Epithelial cell of esophagus (primary cell): Measurements from ENCODE around the gene PFKP.
A peak's percentile ranks its signal among the peaks of the same experiment; 100 is the strongest.
"Not testable (repeated sequence)": the region's sequence is repeated elsewhere in the genome, so short reads cannot be mapped to it uniquely, and the experiment has no call there.

Experiments used
- DNase-seq: peaks from one replicate; pipeline ENCODE4 v3.0.0; 2010; ENCODE audit warnings: low read depth
- H3K4me3 ChIP-seq: 2 replicates; pipeline ENCODE4 v1.5.1; 2011; ENCODE audit warnings: mild to moderate bottlenecking, low read length, control low read depth
- TF ChIP-seq, protein P1 (sequence below): IDR thresholded peaks from 2 replicates; pipeline ENCODE4 v1.5.1; 2011; ENCODE audit warnings: low read depth, mild to moderate bottlenecking, low read length, control low read depth, inconsistent platforms; ENCODE audit not compliant: insufficient read depth; ENCODE audit errors: missing control alignments

The PFKP gene

DNA sequence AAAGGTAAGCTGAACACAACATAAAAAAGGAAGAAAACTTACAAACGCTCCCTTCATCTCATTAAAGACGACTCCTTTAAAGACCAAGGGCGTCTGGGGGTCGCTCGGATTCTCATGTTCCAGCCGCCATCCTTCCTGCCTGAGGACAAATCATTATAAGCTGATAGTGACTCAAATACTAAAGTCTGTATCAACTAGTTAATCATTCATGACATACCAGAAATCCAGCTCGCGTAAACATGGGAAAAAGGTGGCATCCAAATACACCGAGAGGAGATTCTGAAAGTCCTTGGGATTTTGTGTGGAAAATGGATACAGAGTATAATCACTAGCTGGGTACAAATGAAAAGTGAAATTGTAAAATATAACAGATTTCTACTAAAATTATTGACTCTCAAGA, 97.8 kb downstream of the PFKP start:
- TF ChIP-seq, protein P1, sequence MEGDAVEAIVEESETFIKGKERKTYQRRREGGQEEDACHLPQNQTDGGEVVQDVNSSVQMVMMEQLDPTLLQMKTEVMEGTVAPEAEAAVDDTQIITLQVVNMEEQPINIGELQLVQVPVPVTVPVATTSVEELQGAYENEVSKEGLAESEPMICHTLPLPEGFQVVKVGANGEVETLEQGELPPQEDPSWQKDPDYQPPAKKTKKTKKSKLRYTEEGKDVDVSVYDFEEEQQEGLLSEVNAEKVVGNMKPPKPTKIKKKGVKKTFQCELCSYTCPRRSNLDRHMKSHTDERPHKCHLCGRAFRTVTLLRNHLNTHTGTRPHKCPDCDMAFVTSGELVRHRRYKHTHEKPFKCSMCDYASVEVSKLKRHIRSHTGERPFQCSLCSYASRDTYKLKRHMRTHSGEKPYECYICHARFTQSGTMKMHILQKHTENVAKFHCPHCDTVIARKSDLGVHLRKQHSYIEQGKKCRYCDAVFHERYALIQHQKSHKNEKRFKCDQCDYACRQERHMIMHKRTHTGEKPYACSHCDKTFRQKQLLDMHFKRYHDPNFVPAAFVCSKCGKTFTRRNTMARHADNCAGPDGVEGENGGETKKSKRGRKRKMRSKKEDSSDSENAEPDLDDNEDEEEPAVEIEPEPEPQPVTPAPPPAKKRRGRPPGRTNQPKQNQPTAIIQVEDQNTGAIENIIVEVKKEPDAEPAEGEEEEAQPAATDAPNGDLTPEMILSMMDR = no peak
- no peak for DNase-seq
- no peak overlapping the region for H3K4me3 ChIP-seq

DNA sequence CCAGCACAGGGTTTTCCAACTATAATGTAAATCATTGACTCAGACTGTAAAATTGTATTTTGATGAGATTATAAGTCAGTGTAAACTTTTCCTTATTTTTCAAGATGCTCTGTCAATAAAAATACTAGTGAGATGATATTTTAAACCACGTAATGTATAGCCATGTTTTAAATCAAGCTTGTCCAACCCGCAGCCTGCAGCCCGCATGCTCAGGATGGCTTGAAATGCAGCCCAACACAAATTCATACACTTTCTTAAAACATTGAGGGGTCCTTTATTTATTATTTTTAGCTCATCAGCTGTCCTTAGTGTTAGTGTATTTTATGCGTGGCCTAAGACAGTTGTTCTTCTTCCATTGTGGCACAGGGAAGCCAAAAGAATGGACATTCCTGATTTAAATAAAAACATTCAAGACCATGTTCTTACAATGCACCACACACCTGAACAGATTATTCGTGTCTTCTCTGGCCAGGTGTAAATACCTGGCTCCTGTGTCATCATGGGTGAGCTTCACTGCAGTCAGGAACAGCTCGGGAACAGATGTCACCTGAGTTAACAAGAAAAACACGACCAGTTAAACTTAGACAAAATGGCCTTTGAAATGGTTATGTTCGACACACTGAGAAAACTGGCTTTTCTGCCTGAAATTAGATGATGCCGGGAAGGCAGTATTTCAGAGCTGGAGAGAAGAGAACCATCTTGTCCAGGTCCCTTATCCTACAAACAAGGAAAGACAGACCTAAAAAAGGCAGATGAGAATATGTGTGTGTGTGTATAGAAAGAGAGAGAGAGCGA, 99.3 kb downstream of the PFKP start:
- TF ChIP-seq, protein P1 = no peak
- peak; percentile 32 for DNase-seq
- H3K4me3 ChIP-seq = no peak overlapping the region

DNA sequence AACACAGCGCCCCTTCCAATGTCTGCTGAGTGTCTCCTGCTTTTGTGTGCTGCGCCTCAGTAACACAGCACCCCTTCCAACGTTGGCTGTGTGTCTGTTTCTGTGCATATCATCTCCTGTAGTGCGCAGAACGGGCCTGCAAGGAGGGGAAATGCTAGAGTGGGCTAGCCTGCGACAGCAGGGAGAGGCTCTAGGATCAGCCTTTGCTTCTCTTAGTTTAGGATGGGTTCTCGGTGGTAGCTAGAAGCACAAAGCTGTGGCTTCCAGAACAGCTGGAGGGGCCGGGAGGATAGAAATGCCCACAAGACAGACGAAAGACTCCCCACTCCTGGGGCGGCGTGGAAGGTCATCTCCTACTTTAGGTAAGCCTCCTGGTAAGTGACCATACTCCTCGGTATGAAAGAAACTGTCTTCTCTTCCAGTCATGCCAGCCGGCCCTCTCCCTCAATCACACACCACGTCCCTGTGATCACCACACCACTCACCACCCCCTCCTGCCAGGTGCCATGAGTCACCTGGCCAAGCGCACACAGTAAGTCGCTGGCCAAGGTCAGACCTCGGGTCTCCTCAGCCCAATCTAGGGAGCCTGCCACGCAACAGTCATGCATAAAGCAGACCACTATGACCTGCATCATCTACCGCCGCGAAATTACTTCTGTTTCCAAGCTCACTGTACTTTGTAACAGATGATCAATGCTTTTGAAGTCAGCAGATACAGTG, 100.4 kb downstream of the PFKP start:
- TF ChIP-seq, protein P1 = no peak
- no peak overlapping the region for H3K4me3 ChIP-seq
- DNase-seq = peak; percentile 15

DNA sequence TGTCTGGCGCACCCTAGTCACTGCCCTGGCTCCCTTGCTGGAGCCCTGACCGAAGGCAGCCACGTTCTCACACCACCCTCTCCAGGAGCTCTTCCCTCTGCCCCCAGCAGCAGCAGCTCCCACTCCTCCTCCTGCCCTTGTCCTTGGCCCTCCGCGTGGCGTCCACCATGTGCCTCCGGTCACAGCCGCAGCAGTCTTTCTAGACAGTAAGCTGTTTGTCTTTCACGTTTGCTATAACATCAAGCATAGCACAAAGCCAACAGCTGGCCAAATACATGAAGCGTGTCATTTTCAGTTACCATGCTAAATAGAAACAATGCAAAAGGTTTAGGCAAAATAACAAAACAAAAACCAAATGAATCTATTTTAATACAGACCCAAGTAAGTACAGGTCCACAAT, 101.9 kb downstream of the PFKP start:
- TF ChIP-seq, protein P1 = no peak
- no peak for DNase-seq
- no peak overlapping the region for H3K4me3 ChIP-seq

DNA sequence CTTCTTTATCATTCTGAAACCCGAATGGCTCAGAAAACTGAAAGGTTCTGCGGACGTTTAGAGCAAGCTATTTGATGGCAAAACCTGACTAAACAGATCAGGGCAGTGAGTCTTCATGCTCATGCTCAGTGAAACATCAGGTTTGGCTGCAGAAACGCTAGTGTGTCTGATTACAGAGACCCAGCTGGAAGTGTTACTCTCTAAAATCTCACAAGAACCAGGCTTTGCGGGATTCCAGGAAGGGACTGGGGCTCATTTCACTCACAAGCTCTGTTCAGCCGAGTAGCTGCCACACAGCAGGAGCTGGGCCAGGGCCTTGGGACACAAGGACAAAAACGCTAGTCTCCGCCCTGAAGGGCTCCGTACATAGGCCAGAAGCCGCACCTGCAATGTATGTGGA, 102.3 kb downstream of the PFKP start:
- TF ChIP-seq, protein P1 = no peak
- H3K4me3 ChIP-seq = no peak overlapping the region
- no peak for DNase-seq

DNA sequence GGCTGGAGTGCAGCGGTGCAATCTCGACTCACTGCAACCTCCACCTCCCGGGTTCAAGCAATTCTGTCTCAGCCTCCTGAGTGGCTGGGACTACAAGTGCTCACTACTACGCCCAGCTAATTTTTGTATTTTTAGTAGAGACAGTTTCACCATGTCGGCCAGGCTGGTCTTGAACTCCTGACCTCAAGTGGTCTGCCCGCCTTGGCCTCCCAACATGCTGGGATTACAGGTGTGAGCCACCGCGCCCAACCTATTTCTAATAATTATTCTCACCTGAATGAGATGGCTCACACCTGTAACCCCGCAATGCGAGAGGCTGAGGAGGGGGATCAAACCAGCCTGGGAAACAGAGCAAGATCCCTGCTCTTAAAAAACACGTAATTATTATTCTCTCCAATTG, 104.1 kb downstream of the PFKP start:
- not testable (repeated sequence) for DNase-seq
- peak overlapping the region; percentile 79 for H3K4me3 ChIP-seq

DNA sequence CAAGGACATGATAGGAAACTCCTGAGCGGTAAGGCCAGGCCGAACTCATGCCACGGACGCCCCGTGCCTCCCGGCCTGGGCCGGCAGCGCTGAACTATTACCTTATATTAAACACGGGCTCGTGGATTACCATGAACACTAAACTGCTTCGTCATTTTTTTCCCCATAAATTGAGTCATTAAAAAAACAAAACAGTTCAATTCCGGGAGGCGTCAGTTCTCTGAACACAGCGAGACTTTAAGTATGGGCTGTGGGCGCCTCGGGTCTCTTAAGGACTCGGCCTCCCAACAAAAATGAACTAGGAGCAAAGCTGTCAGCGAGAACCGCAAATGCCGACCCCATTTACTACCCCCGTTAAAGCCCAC, 104.7 kb downstream of the PFKP start:
- TF ChIP-seq, protein P1 = no peak
- peak overlapping the region; percentile 79 for H3K4me3 ChIP-seq
- peak; percentile 73 for DNase-seq
